ENCODE results near the gene HOXB1.
"Not testable (repeated sequence)": the region's sequence is repeated elsewhere in the genome, so short reads cannot be mapped to it uniquely, and the experiment has no call there.

Gene HOXB1

DNA sequence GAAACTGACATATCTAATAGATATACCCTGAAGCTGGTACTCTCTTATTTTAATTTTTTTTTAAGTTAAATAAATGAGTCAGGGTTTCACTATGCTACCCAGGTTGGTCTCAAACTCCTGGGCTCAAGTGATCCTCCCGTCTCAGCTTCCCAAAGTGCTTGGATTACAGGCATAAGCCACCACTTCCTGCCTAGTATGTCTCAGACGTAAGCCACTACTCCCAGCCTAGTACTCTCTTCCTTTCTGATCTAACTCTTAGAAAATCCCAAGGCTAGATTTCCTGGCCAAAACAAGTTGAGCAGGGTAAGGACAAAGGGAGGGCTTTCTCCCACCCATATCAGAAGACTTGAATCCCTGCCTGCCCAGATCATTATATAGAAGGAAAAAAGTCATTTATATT lies 33.7 kb downstream of the HOXB1 start:
- no peak for DNase-seq (ENCODE audit: low read depth in 2 of 2)

DNA sequence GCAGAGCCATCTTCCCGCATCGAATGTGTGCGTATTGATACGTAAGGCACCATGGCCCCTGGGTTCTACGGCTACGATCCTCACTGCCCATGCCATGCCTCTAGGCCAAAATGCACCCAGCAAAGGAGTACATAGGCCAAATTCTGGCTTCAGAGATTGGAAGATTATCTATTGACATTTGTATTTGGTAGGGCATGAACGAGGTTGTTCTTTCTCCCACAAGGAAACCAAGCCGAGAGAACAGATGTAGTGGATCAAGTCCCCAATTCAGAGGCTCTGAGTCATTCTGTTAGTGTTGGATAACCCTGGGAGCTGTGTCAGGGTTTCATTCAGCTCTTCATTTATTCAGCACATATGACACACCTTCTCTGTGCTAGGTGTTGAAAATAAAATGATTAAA lies 36.5 kb downstream of the HOXB1 start:
- no peak for DNase-seq (ENCODE audit: low read depth in 2 of 2)

DNA sequence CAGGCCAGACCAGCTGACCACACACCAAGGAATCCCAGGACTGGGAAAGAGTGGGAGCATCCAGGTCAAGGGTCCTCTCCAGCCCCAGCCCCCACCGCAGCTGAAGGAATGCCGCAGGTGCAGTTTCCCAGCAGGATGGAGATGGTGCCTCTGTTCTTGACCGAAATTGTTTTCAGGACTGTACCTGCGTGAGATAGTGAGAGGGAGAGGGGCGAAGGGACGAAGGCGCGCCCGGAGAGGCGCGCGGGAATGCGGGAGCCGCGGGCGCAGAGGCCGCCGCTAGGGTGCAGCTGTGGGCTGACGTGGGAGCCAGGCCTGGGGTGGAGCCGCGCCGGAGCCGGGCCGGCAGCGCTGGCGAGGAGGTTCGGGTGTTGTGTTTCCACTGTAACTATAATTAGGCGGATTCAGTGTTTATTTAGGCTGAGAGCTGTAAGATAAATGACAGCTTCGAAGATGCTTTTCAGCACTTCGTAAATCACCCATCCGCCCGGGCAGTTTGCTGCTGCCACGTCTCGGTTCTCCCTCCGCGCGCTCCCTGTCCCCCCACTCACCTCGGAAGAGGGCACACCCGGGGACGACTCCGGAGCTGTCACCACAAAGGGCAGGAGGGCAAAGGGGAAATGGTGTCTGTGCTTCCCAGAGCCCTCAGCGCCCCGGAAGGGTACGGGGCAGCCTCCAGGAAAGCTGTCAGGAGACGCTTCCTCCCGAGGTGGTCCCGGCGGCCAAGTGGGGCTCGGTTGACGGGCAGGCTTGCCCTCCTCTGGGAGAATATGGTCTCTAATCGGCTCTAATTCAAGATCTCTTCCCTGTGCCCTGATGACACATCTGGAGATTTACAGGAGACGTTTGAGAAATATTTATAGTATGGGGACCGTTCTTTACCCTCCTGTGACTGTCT lies 38.2 kb downstream of the HOXB1 start:
- DNase-seq (ENCODE audit: low read depth in 2 of 2) = peak; percentile 35 to 43

DNA sequence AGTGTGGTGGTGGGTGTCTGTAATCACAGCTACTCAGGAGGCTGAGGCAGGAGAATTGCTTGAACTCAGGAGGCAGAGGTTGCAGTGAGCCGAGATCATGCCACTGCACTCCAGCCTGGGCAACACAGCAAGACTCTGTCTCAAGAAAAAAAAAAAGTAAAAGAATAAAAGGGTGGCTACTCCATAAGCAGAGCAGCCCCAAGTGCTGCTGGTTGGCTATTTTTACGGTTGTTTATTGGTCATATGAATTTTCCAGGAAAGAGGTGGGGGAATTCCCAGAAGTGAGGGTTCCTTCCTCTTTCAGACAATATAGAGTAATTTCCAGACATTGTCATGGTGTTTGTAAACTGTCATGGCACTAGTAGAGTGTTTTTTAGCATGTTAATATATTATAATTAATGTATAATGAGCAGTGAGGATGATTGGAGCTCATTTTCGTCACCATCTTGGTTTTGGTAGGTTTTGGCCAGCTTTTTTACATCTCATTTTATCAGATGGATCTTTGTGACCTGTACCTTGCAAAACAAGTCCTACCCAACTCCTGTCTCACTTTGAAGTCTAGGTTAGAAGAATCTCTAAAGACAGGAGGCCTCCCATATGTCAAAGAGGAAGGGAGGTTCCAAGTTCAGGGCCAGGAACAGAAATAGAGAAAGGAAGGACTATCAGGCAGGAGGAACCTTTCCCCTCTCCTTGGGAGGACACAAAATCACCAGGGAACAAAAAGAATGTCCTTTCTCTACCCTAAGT lies 39.1 kb downstream of the HOXB1 start:
- no peak for DNase-seq (ENCODE audit: low read depth in 2 of 2)

DNA sequence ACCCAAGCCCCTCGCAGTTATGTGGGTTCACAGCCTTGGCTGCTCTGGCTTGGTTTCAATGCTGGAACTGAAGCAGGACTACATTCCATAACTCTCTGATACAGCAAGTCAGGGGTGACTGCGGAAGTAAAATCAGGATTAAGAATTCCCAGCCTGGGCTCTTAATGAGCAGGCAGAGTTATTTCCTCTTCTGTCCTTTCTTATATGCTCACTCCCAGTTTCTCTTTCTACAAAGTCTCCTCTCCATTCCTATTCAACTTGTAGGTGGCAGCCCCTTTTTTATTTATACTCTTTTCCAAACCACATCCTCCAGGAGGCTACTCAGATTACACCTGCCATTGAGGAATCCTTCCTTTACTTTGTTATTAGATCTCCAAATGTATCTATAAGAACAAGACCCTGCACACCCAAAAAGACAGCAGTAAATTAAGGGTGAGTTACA lies 40.3 kb downstream of the HOXB1 start:
- DNase-seq (ENCODE audit: low read depth in 2 of 2) = no peak

DNA sequence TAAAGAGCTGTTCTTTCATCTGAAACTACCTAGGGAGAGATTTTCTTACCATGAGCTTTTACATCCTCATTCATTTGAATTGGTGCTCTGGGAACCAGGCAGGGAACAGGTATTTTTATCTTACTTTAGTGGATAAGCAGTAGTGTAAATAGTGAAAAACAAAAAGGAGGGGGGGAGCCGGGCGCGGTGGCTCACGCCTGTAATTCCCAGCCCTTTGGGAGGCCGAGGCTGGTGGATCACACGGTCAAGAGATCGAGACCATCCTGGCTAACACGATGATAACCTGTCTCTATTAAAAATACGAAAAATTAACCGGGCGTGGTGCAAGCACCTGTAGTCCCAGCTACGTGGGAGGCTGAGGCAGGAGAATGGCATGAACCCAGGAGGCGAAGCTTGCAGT lies 41.0 kb downstream of the HOXB1 start:
- no peak for DNase-seq (ENCODE audit: low read depth in 2 of 2)

DNA sequence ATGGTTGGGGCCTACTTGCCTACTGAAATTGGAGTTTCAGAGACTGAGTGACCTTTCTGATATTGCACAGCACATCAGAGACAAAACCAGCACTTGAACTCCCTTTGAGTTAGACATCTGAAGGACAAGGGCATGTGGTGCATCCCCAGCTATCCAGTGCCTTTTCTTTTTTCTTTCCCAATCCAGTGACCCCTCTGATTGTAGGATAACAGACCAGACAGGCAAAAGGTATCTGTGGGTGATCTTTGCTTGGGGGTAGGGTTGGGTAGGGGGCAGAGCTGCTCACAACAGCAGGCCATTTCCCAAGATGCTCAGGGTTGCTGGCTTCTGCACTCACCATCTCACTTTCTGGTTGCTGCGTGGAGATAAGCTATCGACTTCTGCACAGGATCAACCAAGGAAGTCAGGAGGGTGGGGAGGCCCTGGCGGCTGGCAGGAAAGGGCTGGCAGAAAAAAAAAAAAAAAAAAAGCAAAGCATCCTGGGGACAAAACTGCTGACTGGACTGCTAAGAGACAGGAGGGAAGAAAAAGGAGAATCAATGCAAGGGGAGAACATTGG lies 42.2 kb downstream of the HOXB1 start:
- no peak for DNase-seq (ENCODE audit: low read depth in 2 of 2)

DNA sequence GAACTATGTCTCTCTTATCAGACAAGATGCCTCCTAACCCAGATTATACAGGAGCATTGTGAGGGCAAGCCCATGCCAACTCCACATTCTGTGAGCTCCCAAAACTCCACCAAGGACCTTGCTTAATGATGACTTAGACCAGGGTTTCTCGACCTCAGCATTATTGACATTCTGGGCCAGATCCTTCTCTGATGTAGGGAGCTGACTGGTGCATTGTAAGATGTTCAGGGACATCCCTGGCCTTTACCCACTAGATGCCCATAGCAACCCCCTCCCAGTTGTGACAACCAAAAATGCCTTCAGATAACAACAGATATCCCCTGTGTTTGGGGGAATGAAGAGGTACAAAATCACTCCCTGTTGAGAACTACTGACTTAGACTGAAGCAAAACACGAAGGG lies 43.6 kb downstream of the HOXB1 start:
- DNase-seq (ENCODE audit: low read depth in 2 of 2) = no peak

DNA sequence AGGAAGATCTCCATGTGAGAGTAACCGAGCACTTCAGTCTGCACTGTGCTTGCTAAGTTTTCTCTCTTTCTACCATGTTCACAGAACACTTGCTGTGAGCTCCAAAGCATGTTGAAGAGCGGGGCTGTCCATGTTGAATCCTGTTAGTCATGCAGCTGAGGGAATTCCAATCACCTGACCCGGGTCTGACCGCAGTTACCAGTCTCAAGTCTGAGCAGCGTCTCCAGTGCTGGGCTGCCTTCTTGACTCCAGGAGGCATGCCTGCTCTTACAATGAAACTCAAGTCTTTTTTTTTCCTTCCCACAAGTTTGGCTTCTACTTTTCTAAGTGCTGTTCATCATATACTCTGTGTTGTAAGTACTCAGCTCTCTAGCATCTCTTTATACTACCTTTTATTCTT lies 44.3 kb downstream of the HOXB1 start:
- no peak for DNase-seq (ENCODE audit: low read depth in 2 of 2)

DNA sequence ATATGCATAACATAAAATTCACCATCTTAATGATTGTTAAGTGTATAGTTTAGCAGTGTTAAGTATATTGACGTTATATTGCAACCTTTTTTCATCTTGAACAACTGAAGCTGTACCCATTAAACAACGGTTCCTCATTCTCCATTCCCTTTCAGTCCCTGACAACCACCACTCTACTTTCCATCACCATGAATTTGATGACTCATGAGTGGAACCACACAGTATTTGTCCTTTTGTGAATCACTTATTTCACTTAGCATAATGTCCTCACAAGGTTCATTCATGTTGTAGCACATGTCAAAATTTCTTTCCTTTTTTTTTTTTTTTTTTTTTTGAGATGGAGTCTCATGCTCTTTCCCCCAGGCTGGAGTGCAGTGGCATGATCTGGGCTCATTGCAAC lies 46.0 kb downstream of the HOXB1 start:
- DNase-seq (ENCODE audit: low read depth in 2 of 2) = no peak

DNA sequence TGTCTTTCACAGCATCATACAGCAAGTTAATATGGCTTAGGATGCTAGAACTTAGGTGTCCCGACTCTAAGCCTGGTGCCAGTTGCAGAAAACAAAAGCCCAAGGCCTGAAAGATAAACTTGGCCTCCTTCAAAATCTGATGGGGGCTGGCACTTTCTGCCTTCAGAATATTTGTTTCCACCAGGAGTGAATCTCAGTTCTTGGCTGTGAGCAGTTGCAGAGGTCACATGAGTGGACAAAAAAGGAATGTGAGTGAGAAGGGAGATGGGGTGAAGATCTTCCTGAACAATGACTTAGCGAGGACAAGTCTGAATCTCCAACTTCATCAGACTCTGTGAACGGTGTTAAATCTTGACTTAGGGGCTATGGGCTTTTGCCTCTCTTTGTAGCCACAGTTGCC lies 46.6 kb downstream of the HOXB1 start:
- no peak for DNase-seq (ENCODE audit: low read depth in 2 of 2)

DNA sequence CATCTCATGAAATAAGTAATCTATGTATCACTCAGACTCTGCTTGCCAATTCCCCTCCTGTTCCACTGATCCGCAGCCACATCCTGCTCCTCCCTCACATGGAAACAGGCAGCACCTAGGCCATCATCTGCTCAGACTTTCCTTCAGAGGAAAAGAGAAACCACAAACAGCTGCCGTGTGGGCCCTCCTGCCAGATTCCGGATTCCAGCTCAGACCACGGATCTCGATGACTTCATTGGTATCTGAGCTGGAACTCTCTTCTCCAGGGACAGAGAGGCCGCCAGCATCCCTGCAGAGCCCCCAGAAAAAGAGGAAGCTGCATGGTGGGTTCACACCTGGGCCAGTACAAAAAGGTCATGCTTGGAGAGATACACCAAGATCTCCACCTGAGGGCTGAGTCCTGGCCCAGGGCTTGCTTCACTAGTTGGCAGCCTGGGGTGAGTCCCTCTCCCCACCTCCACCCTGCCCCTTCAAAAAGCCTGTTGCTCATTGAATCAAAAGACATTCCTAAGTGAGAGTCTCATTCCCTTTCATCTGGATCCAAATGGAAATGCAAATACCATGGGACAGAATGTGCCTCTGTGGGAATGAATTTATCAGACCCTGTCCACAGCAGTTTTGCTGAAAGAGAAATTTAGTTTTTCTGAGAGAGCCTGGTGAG lies 47.2 kb downstream of the HOXB1 start:
- no peak for DNase-seq (ENCODE audit: low read depth in 2 of 2)

DNA sequence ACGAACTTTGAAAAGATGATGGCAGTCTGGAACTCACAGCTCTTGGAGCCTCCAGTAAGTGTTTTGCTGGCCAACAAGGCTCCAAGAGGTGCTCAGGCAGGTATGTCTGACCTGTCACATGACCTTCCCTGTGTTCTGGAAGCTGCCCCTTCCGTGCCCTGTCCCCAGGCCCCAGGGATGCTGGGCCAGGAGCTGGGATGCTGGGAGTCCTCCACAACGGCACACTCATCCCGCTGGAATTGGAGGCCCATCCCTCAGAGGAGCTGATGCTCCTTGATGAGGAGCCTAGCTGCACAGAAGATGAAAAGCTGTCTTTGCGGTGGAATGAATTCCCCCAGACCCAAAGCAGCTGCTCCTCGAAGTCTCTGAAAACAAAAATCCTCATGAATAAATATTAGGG lies 47.8 kb downstream of the HOXB1 start:
- no peak for DNase-seq (ENCODE audit: low read depth in 2 of 2)

DNA sequence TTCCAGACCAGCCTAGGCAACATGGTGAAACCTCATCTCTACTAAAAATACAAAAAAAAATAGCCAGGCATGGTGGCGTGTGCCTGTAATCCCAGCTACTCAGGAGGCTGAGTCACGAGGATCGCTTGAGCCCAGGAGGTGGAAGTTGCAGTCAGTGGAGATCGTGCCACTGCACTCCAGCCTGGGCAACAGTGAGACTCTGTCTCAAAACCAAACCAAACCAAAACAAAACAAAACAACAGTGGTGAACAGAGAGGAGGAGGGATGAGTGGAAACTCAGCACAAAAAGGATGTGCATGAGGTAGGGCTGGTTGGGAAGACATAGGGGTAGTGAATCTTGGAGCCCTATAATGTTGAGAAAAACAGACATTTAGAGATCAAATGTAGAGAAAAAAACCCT lies 48.5 kb downstream of the HOXB1 start:
- not testable (repeated sequence) for DNase-seq (ENCODE audit: low read depth in 2 of 2)

DNA sequence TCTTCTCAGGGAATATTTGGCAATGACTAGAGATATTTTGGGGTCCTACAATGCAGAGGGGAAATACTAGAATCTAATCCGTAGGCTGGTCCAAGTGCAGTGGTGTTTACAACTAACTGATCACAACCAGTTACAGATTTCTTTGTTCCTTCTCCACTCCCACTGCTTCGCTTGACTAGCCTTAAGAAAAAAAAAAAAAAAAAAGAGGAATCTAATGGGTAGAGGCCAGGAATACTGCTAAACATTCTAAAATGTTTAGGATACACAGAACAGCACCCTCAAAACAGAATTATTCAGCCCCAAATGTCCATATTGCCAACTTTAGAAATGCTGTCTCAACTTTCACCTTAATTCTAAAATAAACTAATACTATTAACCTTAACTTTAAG lies 51.8 kb downstream of the HOXB1 start:
- DNase-seq (ENCODE audit: low read depth in 2 of 2) = no peak
